Right lung (tissue), 10 donors: Measurements from ENCODE around the gene PBX4. TPM values are rescaled to one million over a fixed set of nuclear protein-coding genes. Genes with fewer than 3 reads are reported as not detected.
"Not testable (repeated sequence)": the region's sequence is repeated elsewhere in the genome, so short reads cannot be mapped to it uniquely, and the experiment has no call there.

Source experiments
- DNase-seq, 2 donors: peaks; one replicate each; pipeline ENCODE4 v3.0.0-alpha.2; 2013
- long read RNA-seq, 8 donors: transcript quantifications; one replicate each; lab custom pipeline, GENCODE V29; 2026
- polyA plus RNA-seq, 5 donors: library from polyadenylated mRNA; unstranded; fragments of 120-200 nt; gene quantifications; one replicate each; pipeline versions ENCODE4 v1.2.1 to v1.2.3, GENCODE V29; 2013; ENCODE audit warnings: inconsistent platforms in 1 of 5, low replicate concordance in 1 of 5; ENCODE audit not compliant: insufficient read length in 5 of 5, insufficient read depth in 1 of 5

Gene PBX4
- 10 to 100 TPM; 12.0 to 23.5 (median 17.4) TPM for polyA plus RNA-seq
- long read RNA-seq, donor 1, partial matches to known transcripts, result 5 of 7 reads
- long read RNA-seq, donor 1, other reads (novel, unspliced or antisense), result 0 of 7 reads
- long read RNA-seq, donor 2, partial matches to known transcripts, result 0 of 3 reads
- long read RNA-seq, donor 2, other reads (novel, unspliced or antisense), result 0 of 3 reads
- long read RNA-seq, donor 3, transcript PBX4-204 (2 exons, 727 nt), result major isoform, 6 of 8 reads
- long read RNA-seq, donor 3, partial matches to known transcripts, result 0 of 8 reads
- long read RNA-seq, donor 3, other reads (novel, unspliced or antisense), result 0 of 8 reads
- long read RNA-seq, donor 4, result 0 reads
- long read RNA-seq, donor 5, partial matches to known transcripts, result 0 of 6 reads
- long read RNA-seq, donor 5, other reads (novel, unspliced or antisense), result 0 of 6 reads
- long read RNA-seq, donor 6, partial matches to known transcripts, result 0 of 6 reads
- long read RNA-seq, donor 6, other reads (novel, unspliced or antisense), result 0 of 6 reads
- long read RNA-seq, donor 7, partial matches to known transcripts, result 0 of 4 reads
- long read RNA-seq, donor 7, other reads (novel, unspliced or antisense), result 0 of 4 reads
- long read RNA-seq, donor 8, partial matches to known transcripts, result 0 of 2 reads
- long read RNA-seq, donor 8, other reads (novel, unspliced or antisense), result 0 of 2 reads

- DNase-seq, result peak; percentile 97 to 98
Observed at GRCh38 chr19:19618219-19619051, at the start of gene PBX4. Gene PBX4, minus strand, starts transcription at chr19:19618687. Its CDS starts 58 bp downstream, at chr19:19618629.

- DNase-seq, result not testable (repeated sequence)
Observed at GRCh38 chr19:19665420-19665948, 47.0 kb upstream of the PBX4 start.

- DNase-seq, result peak; percentile 95 to 96
Observed at GRCh38 chr19:19663256-19664120, 45.0 kb upstream of the PBX4 start, which contains the start of gene ATP13A1. Gene ATP13A1, minus strand, starts transcription at chr19:19663676. Its CDS starts 10 bp downstream, at chr19:19663666.

DNA sequence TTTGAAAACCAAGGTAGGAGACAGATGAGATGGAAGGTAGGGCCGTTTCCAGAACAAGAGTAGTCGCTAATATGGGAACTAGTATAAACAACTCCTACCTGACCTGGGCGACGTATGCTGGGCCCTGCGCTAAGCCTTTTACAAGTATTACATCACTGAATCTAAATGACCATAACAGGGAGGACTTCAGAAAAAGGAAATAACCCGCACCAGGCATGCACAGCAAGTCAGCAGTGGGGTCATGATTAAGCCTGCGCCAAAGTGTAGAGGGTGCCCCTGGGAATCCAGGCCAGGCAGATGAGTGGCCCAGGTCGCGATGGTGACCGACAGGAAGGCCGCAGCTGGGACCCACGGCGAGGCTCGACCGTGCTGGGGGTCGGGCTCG is 44.4 kb upstream of the PBX4 start:
- DNase-seq, result no peak

GRCh38 chr19:19662344-19662743 is 43.9 kb upstream of the PBX4 start:
- no peak for DNase-seq

- DNase-seq, result no peak
Observed at GRCh38 chr19:19661675-19662251, 43.3 kb upstream of the PBX4 start.

- DNase-seq, result no peak
Observed at GRCh38 chr19:19661141-19661674, 42.7 kb upstream of the PBX4 start.

- no peak for DNase-seq
Observed at GRCh38 chr19:19659646-19660245, 41.3 kb upstream of the PBX4 start.

GRCh38 chr19:19657397-19657783 is 38.9 kb upstream of the PBX4 start:
- no peak for DNase-seq

DNA sequence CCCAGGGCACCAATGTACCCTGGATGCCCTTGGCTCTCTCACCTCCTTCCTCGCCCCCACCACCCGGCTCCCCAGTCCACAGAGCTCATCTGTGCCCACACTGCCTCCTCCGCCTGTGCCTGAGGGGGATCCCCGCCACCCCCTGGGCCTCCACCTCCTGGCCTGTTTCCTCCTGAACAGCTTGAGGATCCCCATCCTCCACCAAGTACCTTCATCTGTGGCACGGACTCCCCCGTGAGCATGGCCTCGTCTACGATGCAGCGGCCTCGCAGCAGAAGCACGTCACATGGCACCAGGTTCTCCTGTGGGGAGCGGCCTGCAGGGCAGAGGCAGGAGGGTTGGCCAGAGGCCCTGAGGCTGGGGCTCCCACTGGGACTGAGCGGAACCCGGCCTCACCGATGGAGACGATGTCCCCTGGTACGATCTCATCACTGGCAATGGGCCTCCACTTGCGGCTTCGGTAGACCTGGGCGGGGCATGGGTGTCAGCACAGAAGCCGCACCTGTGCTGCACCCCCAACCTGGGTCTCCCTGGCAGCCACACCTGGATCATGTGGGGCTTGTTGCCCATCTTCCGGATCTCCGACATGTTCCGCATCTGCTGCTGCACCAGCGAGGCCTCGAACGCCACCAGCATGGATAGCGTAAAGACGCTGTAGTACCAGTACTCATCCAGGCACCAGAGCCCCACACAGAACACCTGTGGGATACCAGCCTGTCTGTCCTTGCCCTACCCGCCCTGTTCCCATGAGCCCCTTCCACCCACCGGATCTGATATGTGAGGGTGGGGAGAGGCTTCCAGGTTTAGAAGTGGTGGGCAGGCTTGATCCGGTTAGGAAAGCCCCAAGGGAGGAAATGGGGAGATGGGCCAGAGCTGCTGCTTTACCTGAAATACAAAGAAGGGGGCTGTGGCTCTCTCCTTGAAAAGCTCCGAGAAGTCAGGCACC is 38.2 kb upstream of the PBX4 start:
- DNase-seq, result no peak

GRCh38 chr19:19655641-19656343 is 37.3 kb upstream of the PBX4 start:
- no peak for DNase-seq

DNA sequence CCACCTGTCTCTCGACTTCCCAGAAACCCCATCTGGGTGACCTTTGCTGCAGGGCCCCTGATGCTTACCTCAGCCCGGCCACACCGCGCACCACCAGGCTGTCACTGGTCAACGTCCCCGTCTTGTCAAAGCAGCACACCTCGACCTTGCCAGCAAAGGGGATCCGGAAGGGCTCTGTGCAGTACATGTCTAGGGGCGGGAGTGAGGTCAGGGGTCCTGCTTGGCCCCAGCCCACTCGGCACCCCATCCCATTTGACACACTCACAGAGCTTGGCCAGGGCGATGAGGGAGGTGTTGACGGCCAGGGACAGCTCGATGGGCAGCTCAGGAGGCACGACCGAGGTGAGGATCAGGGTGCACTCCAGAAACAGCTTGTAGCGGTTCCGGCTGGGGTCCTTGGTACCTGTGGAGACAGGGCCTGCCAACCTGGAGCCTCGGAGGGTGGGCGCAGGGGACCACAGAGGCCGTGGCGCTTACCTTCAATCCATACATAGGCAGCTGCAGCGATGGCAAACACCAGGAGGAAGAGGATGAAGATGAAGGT is 36.6 kb upstream of the PBX4 start:
- no peak for DNase-seq

DNA sequence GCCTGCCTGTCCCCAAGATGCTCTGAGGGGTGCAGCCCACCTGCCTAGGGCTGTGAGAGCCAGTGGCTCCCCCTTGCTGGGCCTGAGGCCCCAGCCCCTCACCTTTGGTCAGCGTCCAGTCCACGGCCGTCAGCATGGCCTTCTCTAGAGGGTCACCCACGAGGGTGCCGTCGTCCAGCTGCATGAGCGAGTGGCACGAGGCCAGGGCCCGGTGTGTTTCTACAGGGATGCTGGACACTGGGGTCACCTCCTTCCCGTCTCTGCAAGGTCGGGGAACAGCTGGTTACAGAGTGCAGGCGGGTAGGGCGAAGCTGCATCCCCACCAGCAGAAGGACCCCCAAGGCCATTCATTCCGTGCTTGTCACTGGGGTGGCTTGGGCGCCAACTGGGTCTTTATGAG is 36.0 kb upstream of the PBX4 start:
- no peak for DNase-seq

DNA sequence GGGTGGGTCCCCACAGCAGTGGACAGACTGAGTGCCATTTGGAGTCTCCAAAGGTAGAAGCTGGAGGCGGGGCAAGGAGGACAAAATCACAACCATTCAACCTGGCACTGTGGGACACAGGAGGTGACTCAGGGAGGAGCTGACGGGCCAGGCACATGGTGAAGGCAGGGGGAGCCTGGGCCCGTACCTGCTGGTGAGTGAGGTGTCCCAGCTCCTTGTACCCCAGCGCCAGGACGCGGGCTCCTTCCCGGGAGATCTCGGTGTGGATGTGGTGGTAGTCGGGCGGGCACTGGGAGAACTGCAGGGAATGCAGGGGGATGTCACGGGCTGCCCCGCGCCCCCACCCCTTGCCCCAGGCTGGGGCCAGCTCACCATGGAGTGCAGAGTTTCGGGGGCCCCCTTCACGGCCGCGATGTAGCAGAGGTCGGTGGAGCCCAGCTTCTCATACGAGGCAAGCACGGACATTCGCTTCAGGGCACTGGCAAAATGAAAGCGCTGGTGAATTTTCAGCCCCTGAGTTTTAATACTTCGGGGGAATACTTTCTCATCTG is 35.2 kb upstream of the PBX4 start:
- DNase-seq, result no peak

- DNase-seq, result no peak
Observed at GRCh38 chr19:19652482-19653295, 34.2 kb upstream of the PBX4 start.

DNA sequence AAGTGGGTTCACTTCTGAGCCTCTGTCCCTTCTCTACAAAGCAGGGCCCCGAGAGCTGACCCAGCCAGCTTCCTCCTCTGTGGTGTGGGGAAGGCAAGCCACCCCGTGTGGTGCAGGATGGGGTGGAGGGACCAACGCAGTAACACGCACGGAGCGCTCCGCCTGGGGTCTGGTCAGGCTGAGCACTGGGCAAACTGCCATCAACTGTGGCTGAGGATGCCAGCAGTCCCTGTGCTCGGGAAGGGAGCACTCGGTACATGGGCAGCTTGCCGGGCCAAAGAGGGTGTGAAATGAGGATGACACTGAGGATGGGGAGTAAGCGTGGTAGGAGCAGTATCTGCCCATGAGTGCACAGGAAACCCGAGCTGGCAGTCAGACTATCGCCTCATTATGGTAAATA is 32.6 kb upstream of the PBX4 start:
- no peak for DNase-seq
